GM23338 (cell line): ENCODE results near the gene FPGS. TPM values are rescaled to one million over a fixed set of nuclear protein-coding genes. Genes with fewer than 3 reads are reported as not detected.
A peak's percentile ranks its signal among the peaks of the same experiment; 100 is the strongest.

Experiments used
- ATAC-seq: fragments of 200-7000 bp; cut with Tn5 transposase; 3 replicates; pipeline ENCODE4 v1.9.1; 2020
- DNase-seq: peaks from one replicate; pipeline ENCODE4 v3.0.0-alpha.2; 2015; ENCODE audit warnings: low spot score
- H2AFZ ChIP-seq: fragments of 200-600 bp; sonication (generic); 2 replicates; pipeline ENCODE4 v1.8.0; 2016; ENCODE audit warnings: antibody characterized with exemption, mild to moderate bottlenecking, moderate library complexity
- H3F3A ChIP-seq: fragments of 200-600 bp; sonication (generic); replicated peaks from 2 replicates; pipeline ENCODE4 v1.8.0; 2017; ENCODE audit warnings: antibody characterized with exemption, mixed run types, low read depth
- H3K27ac ChIP-seq: fragments of 200-600 bp; sonication (generic); 2 replicates; pipeline ENCODE4 v1.6.1; 2016; ENCODE audit warnings: low read depth
- H3K27me3 ChIP-seq: fragments of 200-600 bp; sonication (generic); 2 replicates; pipeline ENCODE4 v1.8.0; 2016; ENCODE audit warnings: mild to moderate bottlenecking, mixed run types, moderate library complexity; ENCODE audit not compliant: insufficient read depth
- H3K36me3 ChIP-seq: fragments of 200-600 bp; sonication (generic); 2 replicates; pipeline ENCODE4 v1.8.0; 2016; ENCODE audit warnings: mild to moderate bottlenecking; ENCODE audit not compliant: insufficient read depth
- H3K4me1 ChIP-seq: fragments of 200-600 bp; sonication (generic); 2 replicates; pipeline ENCODE4 v1.8.0; 2016; ENCODE audit warnings: mild to moderate bottlenecking, moderate library complexity; ENCODE audit not compliant: insufficient read depth
- H3K4me2 ChIP-seq: fragments of 200-600 bp; sonication (generic); 2 replicates; pipeline ENCODE4 v1.7.1; 2017; ENCODE audit warnings: mixed run types
- H3K4me3 ChIP-seq: fragments of 200-600 bp; sonication (generic); 2 replicates; pipeline ENCODE4 v1.6.1; 2016; ENCODE audit warnings: mixed run types
- H3K79me2 ChIP-seq: fragments of 200-600 bp; sonication (generic); replicated peaks from 2 replicates; pipeline ENCODE4 v1.8.0; 2017; ENCODE audit warnings: mild to moderate bottlenecking; ENCODE audit not compliant: insufficient read depth
- H3K9me2 ChIP-seq: fragments of 200-600 bp; sonication (generic); 2 replicates; pipeline ENCODE4 v1.8.0; 2017; ENCODE audit not compliant: insufficient read depth
- H4K20me1 ChIP-seq: fragments of 200-600 bp; sonication (generic); replicated peaks from 2 replicates; pipeline ENCODE4 v1.8.0; 2017; ENCODE audit warnings: mild to moderate bottlenecking; ENCODE audit not compliant: insufficient read depth
- H3K27ac Mint-ChIP-seq: 2 replicates; pipeline ENCODE4 v1.8.0; 2020; ENCODE audit warnings: inconsistent platforms, mild to moderate bottlenecking, moderate library complexity, mixed read lengths
- H3K27me3 Mint-ChIP-seq: 3 replicates; pipeline ENCODE4 v1.8.0; 2022; ENCODE audit warnings: low read depth, mild to moderate bottlenecking, moderate library complexity, mixed read lengths, inconsistent platforms; ENCODE audit not compliant: insufficient read depth, poor library complexity
- H3K36me3 Mint-ChIP-seq: 3 replicates; pipeline ENCODE4 v1.8.0; 2021; ENCODE audit warnings: low read depth, mild to moderate bottlenecking, inconsistent platforms, moderate library complexity, mixed read lengths
- H3K4me1 Mint-ChIP-seq: 3 replicates; pipeline ENCODE4 v1.8.0; 2020; ENCODE audit warnings: mild to moderate bottlenecking, inconsistent platforms, mixed read lengths
- H3K4me3 Mint-ChIP-seq: 3 replicates; pipeline ENCODE4 v1.8.0; 2021; ENCODE audit warnings: moderate library complexity, mild to moderate bottlenecking, inconsistent platforms, mixed read lengths
- H3K9me3 Mint-ChIP-seq: 3 replicates; pipeline ENCODE4 v1.8.0; 2020; ENCODE audit warnings: moderate library complexity, mild to moderate bottlenecking, inconsistent platforms, mixed read lengths
- CTCF ChIP-seq, 2 experiments: fragments of 200-600 bp in 1 of 2; sonication (generic) in 1 of 2; conservative IDR thresholded peaks; 2 replicates each; pipeline versions ENCODE4 v1.5.1 to v1.6.1; 2016 to 2017; ENCODE audit warnings: antibody characterized with exemption in 2 of 2, low read depth in 2 of 2, mild to moderate bottlenecking in 2 of 2, moderate library complexity in 1 of 2
- ETS1 ChIP-seq: IDR thresholded peaks from 2 replicates; pipeline ENCODE4 v1.6.1; 2016; ENCODE audit warnings: antibody characterized with exemption
- EZH2 ChIP-seq: fragments of 200-600 bp; sonication (generic); IDR thresholded peaks from one replicate; pipeline ENCODE4 v1.8.0; 2017; ENCODE audit warnings: antibody characterized with exemption, mild to moderate bottlenecking, low read depth; ENCODE audit not compliant: unreplicated experiment
- EZH2phosphoT487 ChIP-seq: fragments of 200-600 bp; sonication (generic); IDR thresholded peaks from one replicate; pipeline ENCODE4 v1.8.1; 2018; ENCODE audit warnings: antibody characterized with exemption; ENCODE audit not compliant: unreplicated experiment
- JUNB ChIP-seq: IDR thresholded peaks from one replicate; pipeline ENCODE4 v1.6.1; 2016; ENCODE audit warnings: antibody characterized with exemption; ENCODE audit not compliant: unreplicated experiment
- NANOG ChIP-seq: IDR thresholded peaks from 2 replicates; pipeline ENCODE4 v1.6.1; 2016; ENCODE audit warnings: antibody characterized with exemption, borderline replicate concordance
- POLR2AphosphoS5 ChIP-seq: IDR thresholded peaks from 2 replicates; pipeline ENCODE4 v1.6.1; 2016; ENCODE audit warnings: antibody characterized with exemption, low read depth
- REST ChIP-seq: IDR thresholded peaks from one replicate; pipeline ENCODE4 v1.6.1; 2018; ENCODE audit warnings: antibody characterized with exemption; ENCODE audit not compliant: unreplicated experiment
- STAT1 ChIP-seq: IDR thresholded peaks from one replicate; pipeline ENCODE4 v1.6.1; 2016; ENCODE audit warnings: antibody characterized with exemption; ENCODE audit not compliant: unreplicated experiment
- ZNF114 ChIP-seq: fragments of 250-450 bp; sonication (Bioruptor Pico); IDR thresholded peaks from 2 replicates; pipeline ENCODE4 v1.5.0; 2020; ENCODE audit warnings: mild to moderate bottlenecking, moderate library complexity
- ZNF331 ChIP-seq: fragments of 250-450 bp; sonication (Bioruptor Pico); IDR thresholded peaks from 2 replicates; pipeline ENCODE4 v1.5.0; 2020; ENCODE audit warnings: low read depth, mild to moderate bottlenecking, moderate library complexity
- ZNF462 ChIP-seq: fragments of 250-450 bp; sonication (Bioruptor Pico); IDR thresholded peaks from 2 replicates; pipeline ENCODE4 v1.5.0; 2020; ENCODE audit warnings: mild to moderate bottlenecking, moderate library complexity
- polyA plus RNA-seq: library from polyadenylated mRNA; unstranded; fragments of >200 nt; fragmentation: Nextera tagmentation; extraction: Ambion mirVana; gene quantifications from 2 replicates; pipeline ENCODE4 v1.2.1, GENCODE V29; 2016
- total RNA-seq: library from RNA; depleted of rRNA; stranded (reverse); fragments of >200 nt; shearing (Covaris generic); gene quantifications from 2 replicates; pipeline ENCODE4 v1.2.3, GENCODE V29; 2014

Gene FPGS
- total and polyA plus RNA-seq, 2 experiments from 2014 or later, result 40.7 to 87.2 TPM

GRCh38 chr9:127792417-127793031 is 10.2 kb upstream of the FPGS start:
- H3K4me1 ChIP-seq, result peaks cover 3% of the 10 kb centered on the region; the same call in 1 of the 2 replicates
- no peak overlapping the region for H3K4me3 Mint-ChIP-seq
- peaks cover 49% of the 10 kb centered on the region for H3F3A ChIP-seq
- no peak overlapping the region for H3K4me2 ChIP-seq
- H3K9me3 Mint-ChIP-seq, result no peaks in the 10 kb centered on the region
- H3K9me2 ChIP-seq, result no peaks in the 10 kb centered on the region
- peaks cover 22% of the 10 kb centered on the region for H4K20me1 ChIP-seq
- no peak overlapping the region for H3K4me3 ChIP-seq
- H3K79me2 ChIP-seq, result peaks cover 22% of the 10 kb centered on the region
- H3K36me3 Mint-ChIP-seq, result peaks cover 52% of the 10 kb centered on the region
- H3K27me3 Mint-ChIP-seq, result peaks cover 11% of the 10 kb centered on the region
- H3K4me1 Mint-ChIP-seq, result peaks cover 5% of the 10 kb centered on the region
- peak overlapping the region; percentile 26; the same call in 1 of the 2 replicates for H3K27ac ChIP-seq
- H3K27me3 ChIP-seq, result no peaks in the 10 kb centered on the region
- H2AFZ ChIP-seq, result no peak overlapping the region
- ATAC-seq (no peak), DNase-seq (no peak)
- peak overlapping the region; percentile 83 for H3K27ac Mint-ChIP-seq
- peaks cover 49% of the 10 kb centered on the region for H3K36me3 ChIP-seq
- TF ChIP-seq EZH2 (no peak), STAT1 (no peak), EZH2phosphoT487 (no peak), ZNF114 (CRISPR knock-in tag) (no peak), ZNF331 (CRISPR knock-in tag) (no peak), POLR2AphosphoS5 (no peak), NANOG (no peak), JUNB (no peak), ZNF462 (CRISPR knock-in tag) (no peak), CTCF (conservative IDR thresholded peaks at IDR 0.05; ENCODE audit: low read depth in 2 of 2) (no peak), ETS1 (no peak), REST (no peak)
